IMR-90 (cell line): ENCODE results near the gene ANKRD52. TPM values are rescaled to one million over a fixed set of nuclear protein-coding genes. Genes with fewer than 3 reads are reported as not detected.

Experiments used
- ATAC-seq: fragments of 200-7000 bp; cut with Tn5 transposase; 2 replicates; pipeline ENCODE4 v1.9.1; 2020; ENCODE audit warnings: low read depth, mild to moderate bottlenecking, moderate library complexity
- BruUV-seq: library from RNA; stranded (reverse); fragments of 400-500 nt; replicated peaks from 2 replicates; lab custom pipeline; 2021; lab: Mats Ljungman, UMichigan
- CTCF ChIA-PET: fragments of 300-600 bp; formaldehyde crosslinking; extraction: SDS; loops from one replicate; lab custom pipeline; 2021; ENCODE audit warnings: antibody characterized with exemption; lab: Yijun Ruan, JAX
- POLR2A ChIA-PET: fragments of 300-600 bp; sonication (Branson Sonifier 250); formaldehyde crosslinking; loops from one replicate; lab custom pipeline; 2022; ENCODE audit warnings: antibody characterized with exemption; ENCODE audit not compliant: unreplicated experiment; lab: Charles Lee
- DNase-seq: peaks from one replicate; pipeline ENCODE4 v3.0.0; 2013
- H2AFZ ChIP-seq: replicated peaks from 2 replicates; pipeline ENCODE3; 2013; ENCODE audit warnings: low read length, mild to moderate bottlenecking; ENCODE audit not compliant: poor library complexity
- H2AK5ac ChIP-seq: 2 replicates; pipeline ENCODE4 v1.6.1; 2013; ENCODE audit warnings: low read depth, low read length, inconsistent platforms
- H2AK9ac ChIP-seq: replicated peaks from 2 replicates; pipeline ENCODE3; 2013; ENCODE audit warnings: mild to moderate bottlenecking, low read depth, low read length, moderate library complexity; ENCODE audit not compliant: poor library complexity
- H2BK120ac ChIP-seq: 2 replicates; pipeline ENCODE4 v1.6.1; 2013; ENCODE audit warnings: low read depth, low read length, inconsistent platforms
- H2BK15ac ChIP-seq: 3 replicates; pipeline ENCODE4 v1.6.1; 2013; ENCODE audit warnings: low read depth, low read length, inconsistent platforms
- H2BK20ac ChIP-seq: 2 replicates; pipeline ENCODE4 v1.6.1; 2013; ENCODE audit warnings: low read depth, mild to moderate bottlenecking, inconsistent platforms, low read length, moderate library complexity
- H2BK5ac ChIP-seq: 2 replicates; pipeline ENCODE4 v1.6.1; 2013; ENCODE audit warnings: mild to moderate bottlenecking, low read depth, low read length, inconsistent platforms; ENCODE audit not compliant: poor library complexity, severe bottlenecking
- H3K14ac ChIP-seq: replicated peaks from 2 replicates; pipeline ENCODE4 v1.6.1; 2013; ENCODE audit warnings: low read depth, low read length, inconsistent platforms
- H3K18ac ChIP-seq: 2 replicates; pipeline ENCODE4 v1.6.1; 2013; ENCODE audit warnings: low read depth, low read length, control low read depth
- H3K23ac ChIP-seq: 2 replicates; pipeline ENCODE4 v1.6.1; 2013; ENCODE audit warnings: low read depth, low read length, inconsistent platforms
- H3K27ac ChIP-seq: 2 replicates; pipeline ENCODE4 v1.5.1; 2013; ENCODE audit warnings: mild to moderate bottlenecking, control low read depth, low read length; ENCODE audit not compliant: insufficient read depth
- H3K27me3 ChIP-seq: 2 replicates; pipeline ENCODE4 v1.6.1; 2013; ENCODE audit warnings: low read length; ENCODE audit not compliant: control insufficient read depth, insufficient read depth
- H3K36me3 ChIP-seq: 2 replicates; pipeline ENCODE4 v1.6.1; 2013; ENCODE audit warnings: low read length, mixed read lengths; ENCODE audit not compliant: control insufficient read depth, insufficient read depth
- H3K4ac ChIP-seq: 2 replicates; pipeline ENCODE4 v1.6.1; 2013; ENCODE audit warnings: low read depth, low read length, inconsistent platforms
- H3K4me1 ChIP-seq: 2 replicates; pipeline ENCODE4 v1.6.1; 2013; ENCODE audit warnings: low read length, mixed read lengths; ENCODE audit not compliant: control insufficient read depth, insufficient read depth
- H3K4me2 ChIP-seq: 2 replicates; pipeline ENCODE4 v1.6.1; 2013; ENCODE audit warnings: low read depth, mild to moderate bottlenecking, control low read depth, low read length, moderate library complexity
- H3K4me3 ChIP-seq: 2 replicates; pipeline ENCODE4 v1.5.1; 2013; ENCODE audit warnings: low read depth, mild to moderate bottlenecking, control low read depth, low read length, moderate library complexity; ENCODE audit not compliant: insufficient read depth
- H3K56ac ChIP-seq: 2 replicates; pipeline ENCODE4 v1.6.1; 2013; ENCODE audit warnings: low read length, inconsistent platforms; ENCODE audit not compliant: insufficient read depth; ENCODE audit errors: extremely low read depth
- H3K79me1 ChIP-seq, 2 experiments: 2 replicates each; pipeline ENCODE4 v1.6.1; 2013; ENCODE audit warnings: low read length in 2 of 2, inconsistent platforms in 1 of 2, low read depth in 1 of 2
- H3K9ac ChIP-seq: 2 replicates; pipeline ENCODE4 v1.6.1; 2013; ENCODE audit warnings: low read depth, low read length, control low read depth
- H3K9me1 ChIP-seq: 2 replicates; pipeline ENCODE4 v1.6.1; 2013; ENCODE audit warnings: low read length, inconsistent platforms; ENCODE audit not compliant: insufficient read depth
- H3K9me3 ChIP-seq: 2 replicates; pipeline ENCODE4 v1.6.1; 2013; ENCODE audit warnings: low read length; ENCODE audit not compliant: control insufficient read depth, insufficient read depth
- H4K20me1 ChIP-seq: 2 replicates; pipeline ENCODE4 v1.6.1; 2013; ENCODE audit warnings: low read length, inconsistent platforms; ENCODE audit not compliant: insufficient read depth
- H4K5ac ChIP-seq: 2 replicates; pipeline ENCODE4 v1.6.1; 2013; ENCODE audit warnings: mild to moderate bottlenecking, low read depth, low read length, control low read depth
- H4K8ac ChIP-seq, 2 experiments: 2 replicates each; pipeline ENCODE4 v1.6.1; 2013; ENCODE audit warnings: low read depth in 2 of 2, low read length in 2 of 2, control low read depth in 1 of 2, inconsistent platforms in 1 of 2
- H4K91ac ChIP-seq: 2 replicates; pipeline ENCODE4 v1.6.1; 2013; ENCODE audit warnings: low read depth, low read length, inconsistent platforms; ENCODE audit not compliant: insufficient read depth
- BHLHE40 ChIP-seq: fragments of 150-350 bp; IDR thresholded peaks from 2 replicates; pipeline ENCODE4 v1.6.1; 2016; ENCODE audit warnings: mild to moderate bottlenecking, low read depth, low read length
- CEBPB ChIP-seq: IDR thresholded peaks from 2 replicates; pipeline ENCODE4 v1.6.1; 2012; ENCODE audit warnings: low read depth, low read length, improper control_type of control experiment
- ELK1 ChIP-seq: fragments of 150-350 bp; IDR thresholded peaks from 2 replicates; pipeline ENCODE4 v1.6.1; 2016; ENCODE audit warnings: low read depth, mild to moderate bottlenecking, low read length, moderate library complexity, borderline replicate concordance
- MAFK ChIP-seq: IDR thresholded peaks from 2 replicates; pipeline ENCODE4 v1.6.1; 2012; ENCODE audit warnings: low read depth, low read length, improper control_type of control experiment
- MAZ ChIP-seq: IDR thresholded peaks from 2 replicates; pipeline ENCODE4 v1.6.1; 2012; ENCODE audit warnings: low read depth, mild to moderate bottlenecking, low read length, improper control_type of control experiment, moderate library complexity, borderline replicate concordance
- MXI1 ChIP-seq: IDR thresholded peaks from 2 replicates; pipeline ENCODE4 v1.6.1; 2012; ENCODE audit warnings: low read depth, mild to moderate bottlenecking, low read length, moderate library complexity, borderline replicate concordance
- NFE2L2 ChIP-seq: fragments of 150-350 bp; IDR thresholded peaks from 2 replicates; pipeline ENCODE4 v1.6.1; 2016; ENCODE audit warnings: low read depth, mild to moderate bottlenecking, low read length
- POLR2A ChIP-seq: IDR thresholded peaks from 2 replicates; pipeline ENCODE4 v1.6.1; 2012; ENCODE audit warnings: mild to moderate bottlenecking, low read depth, low read length
- RAD21 ChIP-seq: IDR thresholded peaks from 2 replicates; pipeline ENCODE4 v1.6.1; 2012; ENCODE audit warnings: low read length, improper control_type of control experiment
- RCOR1 ChIP-seq: IDR thresholded peaks from 2 replicates; pipeline ENCODE4 v1.6.1; 2012; ENCODE audit warnings: mild to moderate bottlenecking, low read length, improper control_type of control experiment; ENCODE audit not compliant: insufficient replicate concordance
- SMC3 ChIP-seq: fragments of 150-350 bp; IDR thresholded peaks from 2 replicates; pipeline ENCODE4 v1.6.1; 2016; ENCODE audit warnings: low read depth, mild to moderate bottlenecking, antibody characterized with exemption, low read length, moderate library complexity
- USF2 ChIP-seq: fragments of 150-350 bp; IDR thresholded peaks from 2 replicates; pipeline ENCODE4 v1.6.1; 2017; ENCODE audit warnings: mild to moderate bottlenecking, antibody characterized with exemption, low read length, low read depth
- WGBS, 2 experiments: methylation state at CpG; one replicate each; pipeline versions ENCODE4 v1.1.5 to v1.1.7; 2013; ENCODE audit warnings: missing lambda C conversion rate in 2 of 2; ENCODE audit not compliant: insufficient read length in 1 of 2; ENCODE audit errors: extremely low coverage in 2 of 2; 5-methylcytosine and 5-hydroxymethylcytosine counted together
- dilution Hi-C: fragments of 300-500 bp; cut with HindIII; formaldehyde crosslinking; loops from one replicate; pipeline ENCODE4 v1.14.3; 2018; ENCODE audit warnings: low sequenced_read_pairs; ENCODE audit not compliant: unreplicated experiment
- in situ Hi-C: fragments of 300-500 bp; cut with MboI; formaldehyde crosslinking; loops from 3 replicates; pipeline ENCODE4 v1.14.3; 2019; ENCODE audit warnings: low sequenced_read_pairs, inconsistent platforms, mixed read lengths
- intact Hi-C: fragments of 100-400 bp; cut with micrococcal nuclease; formaldehyde crosslinking; loops from 2 replicates; pipeline ENCODE4 v1.10.0; 2022
- polyA plus RNA-seq, 3 experiments: library from polyadenylated mRNA; depleted of rRNA; stranded (reverse); fragments of >200 nt; gene quantifications; 2 replicates each; pipeline ENCODE4 v1.2.3, GENCODE V29; 2012; ENCODE audit warnings: low replicate concordance in 1 of 3
- total RNA-seq: library from RNA; depleted of rRNA; stranded (reverse); fragments of >200 nt; gene quantifications from 2 replicates; pipeline ENCODE4 v1.2.3, GENCODE V29; 2012
- TF ChIP-seq, protein P1 (sequence below): conservative IDR thresholded peaks from 2 replicates; pipeline ENCODE4 v1.5.1; 2012; ENCODE audit warnings: mild to moderate bottlenecking, low read depth, low read length, improper control_type of control experiment

Gene ANKRD52
- total and polyA plus RNA-seq, 2 of the 4 experiments (the other 2 are of a cell fraction): 15.4 to 35.9 TPM

- Histone ChIP-seq H4K20me1 (peaks cover 11% of the 10 kb centered on the region), H3K4ac (no peak overlapping the region), H3K23ac (no peak overlapping the region), H3K14ac (no peak overlapping the region), H2BK120ac (no peak overlapping the region), H3K4me3 (no peak overlapping the region), H2AFZ (no peak overlapping the region), H3K27me3 (no peaks in the 10 kb centered on the region), H2BK20ac (no peak overlapping the region), H4K5ac (no peak overlapping the region; the same call in 1 of the 2 replicates), H2AK9ac (no peak overlapping the region), H2BK15ac (no peak overlapping the region), H3K79me1 (peaks cover 6 to 23% of the 10 kb centered on the region in 2 experiments), H3K36me3 (peaks cover 21% of the 10 kb centered on the region), H4K8ac (no peak overlapping the region), H3K9ac (no peak overlapping the region), H3K9me3 (no peaks in the 10 kb centered on the region), H3K27ac (no peak overlapping the region), H2BK5ac (no peak overlapping the region), H3K4me2 (no peak overlapping the region), H3K56ac (no peak overlapping the region), H3K9me1 (no peaks in the 10 kb centered on the region), H3K4me1 (peaks cover 7% of the 10 kb centered on the region), H4K91ac (no peak overlapping the region), H2AK5ac (no peak overlapping the region), H3K18ac (no peak overlapping the region)
- intact Hi-C loops: no loop called here
- POLR2A ChIA-PET: no interaction called here
- dilution Hi-C loops: no loop called here
- BruUV-seq: no TSS peak
- DNase-seq (no peak), ATAC-seq (no peak)
- TF ChIP-seq MAZ: no peak
- no peak for TF ChIP-seq CEBPB
- no peak for TF ChIP-seq RAD21
- no peak for TF ChIP-seq SMC3
- no peak for TF ChIP-seq USF2
- TF ChIP-seq MAFK: no peak
- TF ChIP-seq BHLHE40: no peak
- TF ChIP-seq RCOR1: no peak
- TF ChIP-seq MXI1: no peak
- TF ChIP-seq, protein P1, sequence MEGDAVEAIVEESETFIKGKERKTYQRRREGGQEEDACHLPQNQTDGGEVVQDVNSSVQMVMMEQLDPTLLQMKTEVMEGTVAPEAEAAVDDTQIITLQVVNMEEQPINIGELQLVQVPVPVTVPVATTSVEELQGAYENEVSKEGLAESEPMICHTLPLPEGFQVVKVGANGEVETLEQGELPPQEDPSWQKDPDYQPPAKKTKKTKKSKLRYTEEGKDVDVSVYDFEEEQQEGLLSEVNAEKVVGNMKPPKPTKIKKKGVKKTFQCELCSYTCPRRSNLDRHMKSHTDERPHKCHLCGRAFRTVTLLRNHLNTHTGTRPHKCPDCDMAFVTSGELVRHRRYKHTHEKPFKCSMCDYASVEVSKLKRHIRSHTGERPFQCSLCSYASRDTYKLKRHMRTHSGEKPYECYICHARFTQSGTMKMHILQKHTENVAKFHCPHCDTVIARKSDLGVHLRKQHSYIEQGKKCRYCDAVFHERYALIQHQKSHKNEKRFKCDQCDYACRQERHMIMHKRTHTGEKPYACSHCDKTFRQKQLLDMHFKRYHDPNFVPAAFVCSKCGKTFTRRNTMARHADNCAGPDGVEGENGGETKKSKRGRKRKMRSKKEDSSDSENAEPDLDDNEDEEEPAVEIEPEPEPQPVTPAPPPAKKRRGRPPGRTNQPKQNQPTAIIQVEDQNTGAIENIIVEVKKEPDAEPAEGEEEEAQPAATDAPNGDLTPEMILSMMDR: no peak
- no peak for TF ChIP-seq NFE2L2
- TF ChIP-seq ELK1: no peak
- no peak for TF ChIP-seq POLR2A
- WGBS, 2 experiments: no CpG with 5 or more reads among the region's 1 CpG
- CTCF ChIA-PET: interaction anchor here (1.5 kb wide), 1 partner anchor 13 kb away, joined by 6 read pairs; the partner anchor contains the start of gene SMARCC2
- in situ Hi-C loops: no loop called here
Measured at GRCh38 chr12:56202366-56202765, 55.8 kb downstream of the ANKRD52 start.
